PC-3 (cell line): ENCODE results near the gene LARP6. TPM values are rescaled to one million over a fixed set of nuclear protein-coding genes. Genes with fewer than 3 reads are reported as not detected.

Source experiments
- ATAC-seq: fragments of 200-7000 bp; cut with Tn5 transposase; 2 replicates; pipeline ENCODE4 v1.9.1; 2020; ENCODE audit warnings: mild to moderate bottlenecking, moderate library complexity
- BruUV-seq: library from RNA; stranded (reverse); fragments of 400-500 nt; replicated peaks from 2 replicates; lab custom pipeline; 2021; lab: Mats Ljungman, UMichigan
- CTCF ChIA-PET: fragments of 300-600 bp; sonication (Branson Sonifier 250); formaldehyde crosslinking; loops from one replicate; lab custom pipeline; 2022; ENCODE audit warnings: antibody characterized with exemption; lab: Charles Lee
- POLR2A ChIA-PET: fragments of 300-600 bp; sonication (Branson Sonifier 250); formaldehyde crosslinking; loops from one replicate; lab custom pipeline; 2022; ENCODE audit warnings: antibody characterized with exemption; ENCODE audit not compliant: unreplicated experiment; lab: Charles Lee
- DNase-seq: peaks from one replicate; pipeline ENCODE4 v3.0.0-alpha.2; 2015
- H2AFZ ChIP-seq: fragments of 300-600 bp; sonication (generic); 2 replicates; pipeline ENCODE4 v1.6.0; 2016; ENCODE audit warnings: antibody characterized with exemption, low read length
- H3F3A ChIP-seq: fragments of 300-600 bp; sonication (generic); one replicate; pipeline ENCODE4 v1.6.0; 2017; ENCODE audit warnings: antibody characterized with exemption, low read length, control low read depth, mild to moderate bottlenecking; ENCODE audit not compliant: unreplicated experiment
- H3K27ac ChIP-seq: fragments of 300-600 bp; sonication (generic); 2 replicates; pipeline ENCODE4 v1.5.1; 2016; ENCODE audit warnings: mild to moderate bottlenecking, low read length
- H3K27me3 ChIP-seq: fragments of 300-600 bp; sonication (generic); 2 replicates; pipeline ENCODE4 v1.6.1; 2016; ENCODE audit warnings: low read length, mixed read lengths
- H3K36me3 ChIP-seq: fragments of 300-600 bp; sonication (generic); 2 replicates; pipeline ENCODE4 v1.6.1; 2016; ENCODE audit warnings: low read depth, mixed run types, low read length, mixed read lengths
- H3K4me1 ChIP-seq: fragments of 300-600 bp; sonication (generic); 2 replicates; pipeline ENCODE4 v1.5.1; 2016; ENCODE audit warnings: low read length; ENCODE audit not compliant: insufficient read depth
- H3K4me2 ChIP-seq: fragments of 300-600 bp; sonication (generic); 2 replicates; pipeline ENCODE4 v1.6.0; 2016; ENCODE audit warnings: low read length
- H3K4me3 ChIP-seq: fragments of 300-600 bp; sonication (generic); 2 replicates; pipeline ENCODE4 v1.5.1; 2016; ENCODE audit warnings: mild to moderate bottlenecking, low read length, mixed read lengths
- H3K79me2 ChIP-seq: fragments of 300-600 bp; sonication (generic); 2 replicates; pipeline ENCODE4 v1.6.1; 2017; ENCODE audit warnings: low read length, mixed read lengths
- H3K9ac ChIP-seq: fragments of 300-600 bp; sonication (generic); 2 replicates; pipeline ENCODE4 v1.6.0; 2016; ENCODE audit warnings: mild to moderate bottlenecking, low read length
- H3K9me2 ChIP-seq: fragments of 300-600 bp; sonication (generic); replicated peaks from 2 replicates; pipeline ENCODE4 v1.6.1; 2016; ENCODE audit warnings: mixed run types, low read length, mixed read lengths
- H3K9me3 ChIP-seq: fragments of 300-600 bp; sonication (generic); 2 replicates; pipeline ENCODE4 v1.6.1; 2016; ENCODE audit warnings: low read length, mixed read lengths
- H4K20me1 ChIP-seq: fragments of 300-600 bp; sonication (generic); 2 replicates; pipeline ENCODE4 v1.6.1; 2016; ENCODE audit warnings: low read length, mixed read lengths
- EZH2 ChIP-seq: fragments of 300-600 bp; sonication (generic); IDR thresholded peaks from one replicate; pipeline ENCODE4 v1.6.1; 2017; ENCODE audit warnings: antibody characterized with exemption, mild to moderate bottlenecking, low read length; ENCODE audit not compliant: unreplicated experiment
- EZH2phosphoT487 ChIP-seq: fragments of 300-600 bp; sonication (generic); IDR thresholded peaks from 2 replicates; pipeline ENCODE4 v1.6.1; 2018; ENCODE audit warnings: mild to moderate bottlenecking, antibody characterized with exemption, low read length, borderline replicate concordance
- intact Hi-C: fragments of 100-400 bp; cut with micrococcal nuclease; formaldehyde crosslinking; loops from 2 replicates; pipeline ENCODE4 v1.9.0; 2023
- total RNA-seq: library from RNA; depleted of rRNA; stranded (reverse); fragments of >200 nt; gene quantifications from 2 replicates; pipeline ENCODE4 v1.2.3, GENCODE V29; 2014
- TF ChIP-seq, protein P1 (sequence below): fragments of 300-600 bp; sonication (generic); conservative IDR thresholded peaks from 2 replicates; pipeline ENCODE4 v1.5.1; 2017; ENCODE audit warnings: antibody characterized with exemption, low read depth, mild to moderate bottlenecking, low read length

LARP6 gene
- total RNA-seq, 1 experiment from 2014 or later, result 133 TPM

DNA sequence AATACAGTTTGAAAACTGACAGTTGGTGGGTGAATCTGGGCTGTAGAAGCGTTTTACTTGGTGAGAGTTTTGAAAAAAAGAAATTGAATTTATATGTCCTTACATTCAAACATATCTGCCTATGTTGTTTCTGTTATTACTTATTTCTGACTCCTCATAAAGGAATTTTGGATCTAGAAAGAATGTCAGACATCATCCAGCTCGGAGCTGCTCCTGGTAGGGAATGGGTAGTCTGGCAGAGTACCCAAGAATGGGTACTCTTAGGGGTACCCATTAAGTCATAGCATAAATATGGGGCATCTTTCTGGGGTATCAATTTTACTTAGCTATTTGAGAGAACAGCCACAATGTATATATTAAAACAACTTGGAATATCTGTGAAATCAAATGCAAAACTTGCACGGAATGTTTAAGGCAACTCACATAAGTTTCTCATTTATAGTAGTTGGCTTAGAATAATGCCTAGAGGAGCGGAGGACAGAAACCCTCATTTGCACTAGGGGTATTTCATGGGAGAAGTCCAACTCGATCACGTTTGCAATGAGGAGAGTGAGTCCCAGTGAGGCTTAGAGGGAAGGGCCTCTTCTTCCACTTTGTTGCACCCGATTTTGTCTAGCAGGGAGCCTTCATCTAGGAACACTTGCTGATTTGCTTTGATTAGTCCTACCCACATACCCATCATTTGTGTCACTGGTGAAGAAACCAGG lies 2.4 kb upstream of the LARP6 start:
- peak overlapping the region; percentile 66 for H3K27ac ChIP-seq
- 0 out of 2 replicates have a peak overlapping the region, but pooled peaks have one; percentile 14 for H2AFZ ChIP-seq
- ChIA-PET CTCF (interaction anchor here (2.3 kb wide), 1 partner anchor 18 kb away, joined by 10 read pairs; no protein-coding TSS in a partner anchor), POLR2A (interaction anchor here (1.0 kb wide), 1 partner anchor 19 kb away, joined by 10 read pairs; no protein-coding TSS in a partner anchor)
- DNase-seq (peak; percentile 30), ATAC-seq (no peak)
- no peaks in the 10 kb centered on the region for H3K27me3 ChIP-seq
- H3K4me2 ChIP-seq, result peak overlapping the region; percentile 67
- peak overlapping the region; percentile 27; the same call in 1 of the 2 replicates for H3K4me3 ChIP-seq
- no peaks in the 10 kb centered on the region for H3F3A ChIP-seq
- BruUV-seq, result TSS peak; percentile 10
- H3K79me2 ChIP-seq, result peaks cover 24% of the 10 kb centered on the region
- H3K9me3 ChIP-seq, result no peaks in the 10 kb centered on the region
- peaks cover 3% of the 10 kb centered on the region; the same call in 1 of the 2 replicates for H3K36me3 ChIP-seq
- no peaks in the 10 kb centered on the region for H3K9me2 ChIP-seq
- H4K20me1 ChIP-seq, result peaks cover 5% of the 10 kb centered on the region; the same call in 1 of the 2 replicates
- no peak for TF ChIP-seq EZH2phosphoT487
- TF ChIP-seq EZH2, result no peak
- TF ChIP-seq, protein P1, sequence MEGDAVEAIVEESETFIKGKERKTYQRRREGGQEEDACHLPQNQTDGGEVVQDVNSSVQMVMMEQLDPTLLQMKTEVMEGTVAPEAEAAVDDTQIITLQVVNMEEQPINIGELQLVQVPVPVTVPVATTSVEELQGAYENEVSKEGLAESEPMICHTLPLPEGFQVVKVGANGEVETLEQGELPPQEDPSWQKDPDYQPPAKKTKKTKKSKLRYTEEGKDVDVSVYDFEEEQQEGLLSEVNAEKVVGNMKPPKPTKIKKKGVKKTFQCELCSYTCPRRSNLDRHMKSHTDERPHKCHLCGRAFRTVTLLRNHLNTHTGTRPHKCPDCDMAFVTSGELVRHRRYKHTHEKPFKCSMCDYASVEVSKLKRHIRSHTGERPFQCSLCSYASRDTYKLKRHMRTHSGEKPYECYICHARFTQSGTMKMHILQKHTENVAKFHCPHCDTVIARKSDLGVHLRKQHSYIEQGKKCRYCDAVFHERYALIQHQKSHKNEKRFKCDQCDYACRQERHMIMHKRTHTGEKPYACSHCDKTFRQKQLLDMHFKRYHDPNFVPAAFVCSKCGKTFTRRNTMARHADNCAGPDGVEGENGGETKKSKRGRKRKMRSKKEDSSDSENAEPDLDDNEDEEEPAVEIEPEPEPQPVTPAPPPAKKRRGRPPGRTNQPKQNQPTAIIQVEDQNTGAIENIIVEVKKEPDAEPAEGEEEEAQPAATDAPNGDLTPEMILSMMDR, result no peak
- peak overlapping the region; percentile 24; the same call in 1 of the 2 replicates for H3K9ac ChIP-seq
- intact Hi-C loops, result no loop called here
- H3K4me1 ChIP-seq, result peaks cover 46% of the 10 kb centered on the region

DNA sequence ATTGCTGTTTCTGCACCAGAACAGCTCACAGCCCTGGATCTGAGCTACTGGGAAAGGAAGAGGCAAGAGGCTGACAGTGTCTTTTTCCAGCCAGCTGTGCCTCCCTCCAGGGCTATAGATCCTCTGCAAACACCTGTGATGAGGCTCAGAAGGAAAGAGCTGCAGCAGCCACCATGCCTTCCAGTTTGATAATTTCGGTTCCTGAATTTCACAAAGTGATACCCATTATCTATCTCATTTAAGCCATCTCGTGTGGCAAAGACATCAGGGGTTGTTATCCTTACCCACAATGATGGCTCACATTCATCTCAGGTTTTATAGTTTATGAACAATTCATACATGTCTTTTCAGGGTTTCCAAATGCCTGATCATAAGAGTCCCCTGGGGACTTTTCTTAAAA lies 1.8 kb upstream of the LARP6 start:
- POLR2A ChIA-PET, result interaction anchor here (1.0 kb wide), 1 partner anchor 19 kb away, joined by 10 read pairs; no protein-coding TSS in a partner anchor
- Histone ChIP-seq H3K4me3 (no peak overlapping the region), H2AFZ (no peak overlapping the region), H4K20me1 (peaks cover 5% of the 10 kb centered on the region; the same call in 1 of the 2 replicates), H3K4me1 (peaks cover 47% of the 10 kb centered on the region), H3K9me2 (no peaks in the 10 kb centered on the region), H3K27ac (peak overlapping the region; percentile 66), H3F3A (no peaks in the 10 kb centered on the region), H3K36me3 (peaks cover 9% of the 10 kb centered on the region; the same call in 1 of the 2 replicates), H3K9me3 (no peaks in the 10 kb centered on the region), H3K4me2 (peak overlapping the region; percentile 67; the same call in 1 of the 2 replicates), H3K79me2 (peaks cover 29% of the 10 kb centered on the region), H3K27me3 (no peaks in the 10 kb centered on the region), H3K9ac (no peak overlapping the region)
- no peak for ATAC-seq
- intact Hi-C loops, result no loop called here
- CTCF ChIA-PET, result interaction anchor here (2.3 kb wide), 1 partner anchor 19 kb away, joined by 10 read pairs; no protein-coding TSS in a partner anchor
- no TSS peak for BruUV-seq
- no peak for DNase-seq
- no peak for TF ChIP-seq EZH2phosphoT487
- no peak for TF ChIP-seq EZH2
- TF ChIP-seq, protein P1, result no peak
